Stimulated activated naive CD4-positive, alpha-beta T cell treated with Interleukin-2 at 50 U/mL for 16 hours (primary cell): ENCODE results near the gene QSOX2.
A peak's percentile ranks its signal among the peaks of the same experiment; 100 is the strongest.
"Not testable (repeated sequence)": the region's sequence is repeated elsewhere in the genome, so short reads cannot be mapped to it uniquely, and the experiment has no call there.

Source experiments
- DNase-seq: peaks from one replicate; lab custom pipeline; 2025; lab: John Stamatoyannopoulos, UW

QSOX2 gene

DNA sequence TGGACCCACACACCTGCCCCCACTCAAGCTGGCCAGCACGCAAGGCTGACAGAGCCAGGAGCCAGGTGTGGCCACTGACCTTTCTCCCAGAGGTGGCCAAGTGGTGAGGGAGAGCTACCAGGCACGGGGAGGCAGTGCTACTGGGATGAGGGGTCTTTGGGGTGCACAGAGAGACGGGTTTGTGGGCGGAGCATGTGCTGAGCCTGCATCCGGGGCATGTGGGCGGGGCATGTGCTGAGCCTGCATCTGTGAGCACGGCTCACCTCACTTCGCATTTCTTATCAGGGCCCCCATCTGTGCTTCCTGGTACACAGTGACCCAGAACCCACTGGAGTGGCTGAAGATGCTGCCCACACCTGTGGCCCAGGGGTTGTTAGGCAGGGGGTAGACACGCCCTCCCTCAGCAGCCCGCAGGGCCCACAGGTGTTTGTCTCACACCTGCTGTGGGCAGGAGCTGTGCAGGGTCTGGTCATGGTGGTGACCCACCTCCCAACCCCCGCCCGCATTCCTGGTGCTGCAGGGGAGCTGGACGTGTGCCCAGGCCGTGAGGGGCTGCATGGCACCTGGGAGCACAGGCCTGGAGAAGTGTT is 36.8 kb upstream of the QSOX2 start:
- no peak for DNase-seq

- no peak for DNase-seq
Observed at GRCh38 chr9:136281421-136282271, 36.0 kb upstream of the QSOX2 start.

- no peak for DNase-seq
Observed at GRCh38 chr9:136280535-136281315, 35.1 kb upstream of the QSOX2 start.

GRCh38 chr9:136279471-136279870 is 33.9 kb upstream of the QSOX2 start:
- no peak for DNase-seq

GRCh38 chr9:136278894-136279293 is 33.3 kb upstream of the QSOX2 start:
- DNase-seq = no peak

DNA sequence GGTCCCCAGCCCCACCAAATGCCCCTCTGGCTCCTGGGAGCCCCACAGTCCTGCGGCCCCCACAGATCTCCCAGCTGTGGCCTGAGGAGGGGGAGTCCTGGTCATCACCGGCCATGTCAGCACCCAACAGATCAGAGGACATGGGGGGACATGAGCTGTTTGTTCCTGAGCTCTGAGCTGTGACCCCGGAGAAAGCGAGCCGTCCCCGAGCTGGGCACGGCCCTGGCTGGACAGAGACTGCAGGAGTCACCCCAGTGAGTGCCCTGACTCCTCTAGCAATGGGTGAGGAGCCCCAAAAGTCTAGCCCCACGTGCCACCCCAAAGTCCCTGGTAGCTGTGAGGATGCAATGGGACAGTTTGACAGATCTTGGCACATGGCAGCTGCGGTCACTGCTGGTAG is 32.6 kb upstream of the QSOX2 start:
- no peak for DNase-seq

DNA sequence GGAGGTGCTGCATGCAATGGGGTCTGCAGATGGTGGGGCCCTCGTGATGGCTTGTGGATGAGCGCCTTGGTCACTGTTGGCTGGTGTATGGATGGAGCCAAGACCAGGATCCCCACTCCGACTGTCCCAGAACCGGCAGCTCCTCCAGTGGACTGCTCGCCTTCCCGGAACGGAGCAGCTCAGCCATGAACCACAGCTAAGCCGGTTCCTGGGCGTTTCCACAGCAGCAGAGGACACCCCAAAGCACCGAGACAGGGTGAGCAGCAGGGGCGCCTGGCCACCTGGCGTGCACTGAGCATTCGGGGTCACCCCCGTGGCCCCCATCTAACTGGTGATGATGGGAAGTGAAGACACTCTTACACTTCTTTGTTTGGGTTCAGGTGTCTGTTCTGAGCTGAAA is 32.1 kb upstream of the QSOX2 start:
- no peak for DNase-seq

- DNase-seq = no peak
Observed at GRCh38 chr9:136276716-136277115, 31.1 kb upstream of the QSOX2 start.

DNA sequence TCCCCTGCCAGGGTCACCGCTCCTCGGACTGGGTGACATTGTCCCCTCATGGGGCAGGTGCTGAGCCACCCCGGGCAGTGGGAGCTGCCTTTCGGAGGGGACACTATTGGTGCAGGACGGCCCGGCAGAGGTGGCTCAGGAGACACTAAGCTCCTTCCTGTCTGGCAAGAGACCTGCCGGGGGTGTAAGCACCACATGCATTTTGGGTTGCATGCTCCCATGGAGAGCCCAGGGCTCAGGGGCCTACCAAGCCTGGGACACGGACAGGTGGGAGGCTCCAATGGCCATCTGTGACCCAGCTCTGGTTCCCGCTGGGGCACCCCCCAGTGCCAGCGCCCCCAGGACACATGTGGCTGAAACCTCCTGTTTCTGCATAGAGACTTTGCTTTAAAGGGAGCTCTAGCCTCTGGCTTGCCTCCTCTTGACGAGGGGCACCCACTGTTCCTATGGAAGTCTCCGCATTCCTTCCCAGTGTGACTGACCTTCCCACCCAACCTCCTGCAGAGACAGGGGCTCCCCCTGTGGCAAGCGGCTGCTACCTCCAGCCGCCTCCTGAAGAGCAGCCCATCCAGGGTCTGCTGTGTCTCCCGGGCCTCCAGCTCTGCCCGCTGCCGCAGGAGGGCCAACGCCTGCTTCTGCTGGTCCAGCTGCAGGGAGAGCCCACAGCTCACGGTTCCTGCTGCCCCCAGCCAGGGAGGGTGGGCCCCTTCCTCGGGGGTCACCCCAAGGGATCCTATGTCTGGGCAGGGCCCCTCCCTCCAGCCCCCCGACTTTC is 30.2 kb upstream of the QSOX2 start:
- no peak for DNase-seq

DNA sequence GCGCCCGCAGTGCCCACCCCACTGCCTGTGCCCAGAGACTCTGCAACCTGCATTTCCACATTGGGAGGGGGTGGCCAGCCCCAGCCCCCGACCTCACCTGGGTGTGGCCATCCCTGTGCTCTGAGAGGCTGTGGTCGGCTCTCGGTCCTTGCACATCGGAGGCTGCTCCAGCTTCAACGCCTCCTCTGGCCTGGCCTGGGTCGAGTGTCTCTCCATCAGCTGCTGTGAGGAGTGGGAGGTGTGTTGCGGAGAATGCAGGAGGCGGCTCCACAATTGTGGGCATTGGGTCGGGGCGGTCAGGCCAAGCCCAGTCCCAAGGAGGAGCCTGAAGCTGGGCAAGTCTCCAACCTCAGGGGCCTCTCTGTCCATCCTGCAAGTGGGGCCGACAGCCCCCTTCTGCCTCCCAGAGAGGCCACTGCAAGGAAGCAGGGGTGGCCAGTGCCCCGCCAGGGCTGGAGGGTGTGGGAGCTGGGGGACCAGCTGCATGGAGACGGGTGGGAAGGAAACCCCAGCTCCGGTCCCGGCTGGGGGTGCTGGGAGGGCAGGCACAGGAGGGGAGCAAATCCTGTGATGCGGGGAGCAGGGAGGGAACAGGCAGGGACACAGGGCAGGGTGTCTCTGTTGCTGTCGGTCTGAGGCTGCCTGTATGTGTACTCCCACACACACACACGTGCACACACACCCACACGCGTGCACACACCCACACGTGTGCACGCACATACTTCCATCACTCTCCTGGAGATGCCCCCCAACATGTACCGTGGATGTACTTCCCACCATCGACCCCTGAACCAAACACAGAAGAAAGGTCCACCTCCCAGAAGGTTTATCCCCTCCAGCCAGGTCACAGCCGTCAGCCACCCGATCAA is 29.4 kb upstream of the QSOX2 start:
- DNase-seq = no peak

DNA sequence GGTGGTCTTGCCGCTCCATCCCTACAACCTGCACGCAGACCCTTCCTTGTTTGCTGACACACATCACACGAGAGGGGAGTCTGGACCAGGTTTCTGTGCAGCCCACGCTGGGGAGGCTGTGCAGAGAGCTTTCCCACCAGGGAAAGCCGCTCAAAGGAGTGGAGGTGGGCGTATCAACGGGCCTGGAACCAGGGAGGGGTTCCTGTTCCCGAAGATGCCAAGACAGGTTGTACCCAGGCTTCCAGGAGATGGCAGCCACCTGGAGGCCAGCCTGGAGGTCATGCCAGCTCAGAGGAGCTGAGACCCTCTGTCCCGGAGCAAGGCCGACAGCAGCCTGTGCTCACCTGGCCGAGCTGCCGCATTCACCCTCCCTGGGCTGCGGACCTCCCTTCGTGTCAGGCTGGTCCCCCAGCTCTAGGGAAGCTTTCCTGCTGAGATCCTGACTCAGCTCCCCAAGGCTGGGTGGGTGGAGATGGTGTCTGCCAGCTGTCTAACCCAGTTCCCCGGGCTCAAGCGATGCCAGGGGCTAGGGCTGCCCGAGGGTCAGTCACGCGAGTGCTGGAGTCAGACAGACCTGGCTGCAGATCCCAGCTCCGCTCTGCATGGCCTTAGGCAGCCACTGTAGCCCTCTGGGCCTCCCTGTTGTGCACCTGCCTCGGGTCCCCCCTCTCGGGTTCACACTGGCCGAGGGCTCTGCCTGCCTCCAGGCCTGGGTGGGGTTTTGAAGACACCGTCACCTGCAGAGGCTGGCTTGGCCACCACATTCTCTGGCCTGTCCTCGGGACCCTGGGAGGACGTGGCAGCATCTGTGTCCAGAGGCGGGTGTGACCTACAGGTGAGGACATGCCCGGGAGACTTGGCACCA is 28.5 kb upstream of the QSOX2 start:
- no peak for DNase-seq

GRCh38 chr9:136273244-136273865 is 27.7 kb upstream of the QSOX2 start:
- no peak for DNase-seq

DNA sequence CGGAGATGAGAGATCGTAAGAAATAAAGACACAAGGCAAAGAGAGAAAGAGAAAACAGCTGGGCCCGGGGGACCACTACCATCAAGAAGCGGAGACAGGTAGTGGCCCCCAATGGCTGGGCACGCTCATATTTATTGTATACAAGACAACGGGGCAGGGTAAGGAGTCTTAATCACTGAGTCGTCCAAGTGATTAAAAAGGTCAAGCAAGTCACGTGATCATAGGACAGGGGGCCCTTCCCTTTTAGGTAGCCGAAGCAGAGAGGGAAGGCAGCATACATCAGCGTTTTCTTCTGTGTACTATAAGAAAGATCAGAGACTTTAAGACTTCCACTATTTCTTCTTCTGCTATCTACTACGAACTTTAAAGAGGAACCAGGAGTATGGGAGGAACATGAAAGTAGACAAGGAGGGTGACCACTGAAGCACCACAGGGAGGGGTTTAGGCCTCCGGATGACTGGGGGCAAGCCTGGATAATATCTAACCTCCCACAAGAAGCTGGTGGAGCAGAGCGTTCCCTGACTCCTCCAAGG is 24.6 kb upstream of the QSOX2 start:
- no peak for DNase-seq

DNA sequence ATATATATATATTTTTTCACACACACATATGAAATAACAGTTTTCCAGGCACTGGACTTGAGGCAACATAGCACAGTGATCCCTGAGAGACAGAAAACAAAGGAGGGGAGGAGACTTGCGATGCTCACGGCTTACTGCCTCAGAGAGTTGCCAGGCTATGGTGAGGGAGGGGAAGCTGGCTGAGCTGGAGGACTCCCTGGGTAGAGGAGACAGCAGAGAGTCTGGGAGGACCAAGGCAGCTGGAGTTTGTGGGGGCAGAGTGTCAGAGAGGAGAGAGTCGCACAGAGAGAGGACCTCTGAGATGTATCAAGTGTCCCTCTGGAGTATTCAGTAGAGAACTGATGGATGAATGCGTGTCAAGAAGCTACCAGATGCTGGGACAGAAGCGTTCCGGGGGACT is 23.1 kb upstream of the QSOX2 start:
- DNase-seq = no peak

GRCh38 chr9:136268318-136268717 is 22.7 kb upstream of the QSOX2 start:
- no peak for DNase-seq

- peak; percentile 77 for DNase-seq
Observed at GRCh38 chr9:136267261-136268111, 21.9 kb upstream of the QSOX2 start.

DNA sequence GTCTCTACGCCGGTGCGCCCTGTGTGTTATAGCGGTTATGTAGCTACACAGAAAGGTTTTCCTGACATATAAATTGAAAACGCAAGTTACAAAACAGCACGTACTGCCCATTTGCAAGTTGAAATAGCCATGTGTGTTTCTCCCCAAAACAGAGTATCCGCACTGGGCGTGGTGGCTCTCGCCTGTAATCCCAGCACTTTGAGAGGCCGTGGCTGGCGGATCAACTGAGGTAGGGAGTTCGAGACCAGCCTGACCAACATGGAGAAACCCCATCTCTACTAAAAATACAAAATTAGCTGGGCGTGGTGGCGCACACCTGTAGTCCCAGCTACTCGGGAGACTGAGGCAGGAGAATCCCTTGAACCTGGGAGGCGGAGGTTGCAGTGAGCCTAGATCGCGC is 21.0 kb upstream of the QSOX2 start:
- DNase-seq = not testable (repeated sequence)

- no peak for DNase-seq
Observed at GRCh38 chr9:136265561-136266355, 20.1 kb upstream of the QSOX2 start.
